ENCODE measurements around the gene IRS2. TPM values are rescaled to one million over a fixed set of nuclear protein-coding genes. Genes with fewer than 3 reads are reported as not detected.
"Not testable (repeated sequence)": the region's sequence is repeated elsewhere in the genome, so short reads cannot be mapped to it uniquely, and the experiment has no call there.

Gene IRS2
- total RNA-seq, 1 donor from 2014 or later: 20.1 TPM

DNA sequence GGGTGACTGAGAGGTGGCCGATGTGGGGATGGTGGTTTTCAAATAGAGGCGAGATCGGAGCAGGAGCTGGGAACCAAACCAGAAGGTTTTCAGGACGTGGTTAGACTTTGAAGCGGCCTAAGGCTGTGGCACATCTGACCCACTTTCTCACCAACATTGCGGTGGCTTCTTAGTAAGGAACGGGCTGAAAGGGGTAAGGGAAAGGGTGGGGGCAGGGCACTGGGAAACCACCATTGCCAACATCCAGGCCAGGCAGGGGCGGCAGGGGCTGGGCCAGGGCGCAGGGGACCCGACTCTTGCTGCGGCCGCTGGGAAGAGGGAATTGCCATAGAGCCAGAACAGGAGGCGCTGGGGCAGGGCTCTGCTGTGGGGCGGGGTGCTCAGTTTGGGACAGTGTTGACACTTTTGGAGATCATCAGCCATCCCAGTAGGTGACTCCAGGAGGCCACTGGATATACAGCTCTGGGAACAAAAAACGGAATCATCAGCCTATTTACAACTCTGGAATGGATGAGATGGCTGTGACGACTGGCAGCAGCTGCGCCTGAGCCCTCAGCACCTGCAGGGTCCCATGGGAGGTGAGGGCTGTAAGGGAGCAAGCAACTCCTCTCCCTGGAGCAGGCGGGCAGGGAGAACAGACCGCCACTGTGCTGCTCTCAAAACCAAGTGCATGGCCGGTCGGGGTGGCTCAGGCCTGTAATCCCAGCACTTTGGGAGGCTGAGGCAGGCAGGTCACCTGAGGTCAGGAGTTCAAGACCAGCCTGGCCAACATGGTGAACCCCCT is 52.2 kb downstream of the IRS2 start:
- FAIRE-seq (no peak), DNase-seq (ENCODE audit: low read depth) (no peak)
- Mint-ChIP-seq H3K9me3 (ENCODE audit: unreplicated experiment) (peaks cover 9% of the 10 kb centered on the region), H3K36me3 (ENCODE audit: low read depth, unreplicated experiment) (no peaks in the 10 kb centered on the region), H3K27me3 (ENCODE audit: low read depth, unreplicated experiment) (no peaks in the 10 kb centered on the region), H3K4me3 (ENCODE audit: unreplicated experiment) (no peak overlapping the region), H3K4me1 (ENCODE audit: low read depth, unreplicated experiment) (peaks cover 18% of the 10 kb centered on the region), H3K27ac (ENCODE audit: unreplicated experiment) (no peak overlapping the region)
- Histone ChIP-seq H3K4me2 (ENCODE audit: low read length) (no peak overlapping the region), H3K9ac (ENCODE audit: low read length) (no peak overlapping the region), H4K20me1 (ENCODE audit: insufficient read depth, low read length) (no peaks in the 10 kb centered on the region), H3K27ac (ENCODE audit: low read depth, low read length) (no peak overlapping the region), H3K4me1 (ENCODE audit: insufficient read depth, low read length) (peaks cover 10% of the 10 kb centered on the region), H2AFZ (ENCODE audit: low read depth, low read length) (no peak overlapping the region), H3K79me2 (ENCODE audit: insufficient read depth, low read length) (no peaks in the 10 kb centered on the region), H3K9me3 (ENCODE audit: insufficient read depth, low read depth, low read length) (peaks cover 4% of the 10 kb centered on the region), H3K36me3 (ENCODE audit: insufficient read depth, low read length) (no peaks in the 10 kb centered on the region), H3K4me3 (ENCODE audit: insufficient read depth, low read depth, low read length) (no peak overlapping the region), H3K27me3 (ENCODE audit: insufficient read depth, low read length) (no peaks in the 10 kb centered on the region)
- TF ChIP-seq EZH2 (IDR thresholded peaks at IDR 0.05; ENCODE audit: insufficient read depth, low read length) (no peak), CTCF (IDR thresholded peaks at IDR 0.05; ENCODE audit: insufficient read depth, low read depth, low read length) (no peak)

DNA sequence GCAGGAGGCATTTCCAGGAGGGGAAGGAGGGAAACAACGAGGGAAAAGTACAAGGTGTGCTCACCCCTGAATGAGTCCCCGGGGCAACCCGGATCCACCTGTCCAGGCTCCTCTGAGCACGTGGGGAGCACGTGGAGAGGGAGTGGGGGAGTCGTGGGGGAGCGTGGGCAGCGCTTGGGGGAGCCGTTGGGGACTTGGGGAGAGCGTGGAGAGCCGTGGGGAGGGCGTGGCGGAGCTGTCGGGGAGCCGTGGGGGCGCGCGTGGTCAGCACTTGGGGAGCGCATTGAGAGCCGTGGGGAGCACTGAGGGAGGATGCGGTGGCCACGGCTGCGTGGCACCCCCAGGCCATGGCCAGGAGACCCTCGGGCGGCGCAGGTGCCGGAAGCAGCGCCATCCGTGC is 52.8 kb downstream of the IRS2 start:
- DNase-seq (ENCODE audit: low read depth) (no peak), FAIRE-seq (no peak)
- peaks cover 15% of the 10 kb centered on the region for H3K4me1 ChIP-seq (ENCODE audit: insufficient read depth, low read length)
- no peak overlapping the region for H3K9ac ChIP-seq (ENCODE audit: low read length)
- H3K27me3 ChIP-seq (ENCODE audit: insufficient read depth, low read length): no peaks in the 10 kb centered on the region
- peaks cover 21% of the 10 kb centered on the region for H3K4me1 Mint-ChIP-seq (ENCODE audit: low read depth, unreplicated experiment)
- H3K27ac Mint-ChIP-seq (ENCODE audit: unreplicated experiment): no peak overlapping the region
- peaks cover 9% of the 10 kb centered on the region for H3K9me3 Mint-ChIP-seq (ENCODE audit: unreplicated experiment)
- H3K4me2 ChIP-seq (ENCODE audit: low read length): no peak overlapping the region
- peaks cover 4% of the 10 kb centered on the region for H3K9me3 ChIP-seq (ENCODE audit: insufficient read depth, low read depth, low read length)
- no peak overlapping the region for H3K4me3 Mint-ChIP-seq (ENCODE audit: unreplicated experiment)
- TF ChIP-seq CTCF (IDR thresholded peaks at IDR 0.05; ENCODE audit: insufficient read depth, low read depth, low read length) (no peak), EZH2 (IDR thresholded peaks at IDR 0.05; ENCODE audit: insufficient read depth, low read length) (no peak)
- no peaks in the 10 kb centered on the region for H4K20me1 ChIP-seq (ENCODE audit: insufficient read depth, low read length)
- no peaks in the 10 kb centered on the region for H3K36me3 Mint-ChIP-seq (ENCODE audit: low read depth, unreplicated experiment)
- H3K27me3 Mint-ChIP-seq (ENCODE audit: low read depth, unreplicated experiment): no peaks in the 10 kb centered on the region
- no peaks in the 10 kb centered on the region for H3K79me2 ChIP-seq (ENCODE audit: insufficient read depth, low read length)
- H3K27ac ChIP-seq (ENCODE audit: low read depth, low read length): no peak overlapping the region
- no peak overlapping the region for H2AFZ ChIP-seq (ENCODE audit: low read depth, low read length)
- no peaks in the 10 kb centered on the region for H3K36me3 ChIP-seq (ENCODE audit: insufficient read depth, low read length)
- no peak overlapping the region for H3K4me3 ChIP-seq (ENCODE audit: insufficient read depth, low read depth, low read length)

GRCh38 chr13:109732470-109733170 is 53.8 kb downstream of the IRS2 start:
- H3K4me1 Mint-ChIP-seq (ENCODE audit: low read depth, unreplicated experiment): peaks cover 15% of the 10 kb centered on the region
- not testable (repeated sequence) for DNase-seq (ENCODE audit: low read depth)

More at GRCh38 chr13:109732470-109733170, 53.8 kb downstream of the IRS2 start:
- not testable (repeated sequence) for H3K36me3 ChIP-seq (ENCODE audit: insufficient read depth, low read length); H3K9ac ChIP-seq (ENCODE audit: low read length); H3K9me3 ChIP-seq (ENCODE audit: insufficient read depth, low read depth, low read length); H4K20me1 ChIP-seq (ENCODE audit: insufficient read depth, low read length); H3K27me3 ChIP-seq (ENCODE audit: insufficient read depth, low read length); H3K79me2 ChIP-seq (ENCODE audit: insufficient read depth, low read length); H3K27me3 Mint-ChIP-seq (ENCODE audit: low read depth, unreplicated experiment); H3K27ac ChIP-seq (ENCODE audit: low read depth, low read length); H3K9me3 Mint-ChIP-seq (ENCODE audit: unreplicated experiment); H3K4me1 ChIP-seq (ENCODE audit: insufficient read depth, low read length); FAIRE-seq; H3K4me3 Mint-ChIP-seq (ENCODE audit: unreplicated experiment); H2AFZ ChIP-seq (ENCODE audit: low read depth, low read length); H3K27ac Mint-ChIP-seq (ENCODE audit: unreplicated experiment); H3K4me3 ChIP-seq (ENCODE audit: insufficient read depth, low read depth, low read length); H3K4me2 ChIP-seq (ENCODE audit: low read length); H3K36me3 Mint-ChIP-seq (ENCODE audit: low read depth, unreplicated experiment)

Data from astrocyte (in vitro differentiated cells and primary cell).